GM23338 (cell line): ENCODE data around the gene SCP2.

Experiments used
- CREB1 ChIP-seq: fragments of 250-450 bp; sonication (Bioruptor Pico); IDR thresholded peaks from 2 replicates; pipeline ENCODE4 v1.5.0; 2020; ENCODE audit warnings: low read depth, mild to moderate bottlenecking, moderate library complexity
- CTCF ChIP-seq, 2 experiments: fragments of 200-600 bp in 1 of 2; sonication (generic) in 1 of 2; conservative IDR thresholded peaks; 2 replicates each; pipeline versions ENCODE4 v1.5.1 to v1.6.1; 2016 to 2017; ENCODE audit warnings: antibody characterized with exemption in 2 of 2, low read depth in 2 of 2, mild to moderate bottlenecking in 2 of 2, moderate library complexity in 1 of 2
- ETS1 ChIP-seq: IDR thresholded peaks from 2 replicates; pipeline ENCODE4 v1.6.1; 2016; ENCODE audit warnings: antibody characterized with exemption
- EZH2 ChIP-seq: fragments of 200-600 bp; sonication (generic); IDR thresholded peaks from one replicate; pipeline ENCODE4 v1.8.0; 2017; ENCODE audit warnings: antibody characterized with exemption, mild to moderate bottlenecking, low read depth; ENCODE audit not compliant: unreplicated experiment
- EZH2phosphoT487 ChIP-seq: fragments of 200-600 bp; sonication (generic); IDR thresholded peaks from one replicate; pipeline ENCODE4 v1.8.1; 2018; ENCODE audit warnings: antibody characterized with exemption; ENCODE audit not compliant: unreplicated experiment
- JUNB ChIP-seq: IDR thresholded peaks from one replicate; pipeline ENCODE4 v1.6.1; 2016; ENCODE audit warnings: antibody characterized with exemption; ENCODE audit not compliant: unreplicated experiment
- NANOG ChIP-seq: IDR thresholded peaks from 2 replicates; pipeline ENCODE4 v1.6.1; 2016; ENCODE audit warnings: antibody characterized with exemption, borderline replicate concordance
- POLR2AphosphoS5 ChIP-seq: IDR thresholded peaks from 2 replicates; pipeline ENCODE4 v1.6.1; 2016; ENCODE audit warnings: antibody characterized with exemption, low read depth
- REST ChIP-seq: IDR thresholded peaks from one replicate; pipeline ENCODE4 v1.6.1; 2018; ENCODE audit warnings: antibody characterized with exemption; ENCODE audit not compliant: unreplicated experiment
- STAT1 ChIP-seq: IDR thresholded peaks from one replicate; pipeline ENCODE4 v1.6.1; 2016; ENCODE audit warnings: antibody characterized with exemption; ENCODE audit not compliant: unreplicated experiment
- ZNF331 ChIP-seq: fragments of 250-450 bp; sonication (Bioruptor Pico); IDR thresholded peaks from 2 replicates; pipeline ENCODE4 v1.5.0; 2020; ENCODE audit warnings: low read depth, mild to moderate bottlenecking, moderate library complexity
- ZNF462 ChIP-seq: fragments of 250-450 bp; sonication (Bioruptor Pico); IDR thresholded peaks from 2 replicates; pipeline ENCODE4 v1.5.0; 2020; ENCODE audit warnings: mild to moderate bottlenecking, moderate library complexity

GRCh38 chr1:52920791-52921291 lies 6.2 kb upstream of the SCP2 start:
- TF ChIP-seq CTCF (conservative IDR thresholded peaks at IDR 0.05; ENCODE audit: low read depth in 2 of 2): no peak
- no peak for TF ChIP-seq POLR2AphosphoS5
- no peak for TF ChIP-seq REST
- peak; percentile 14 for TF ChIP-seq EZH2
- TF ChIP-seq EZH2phosphoT487: no peak
- no peak for TF ChIP-seq ETS1
- no peak for TF ChIP-seq ZNF331
- no peak for TF ChIP-seq CREB1
- no peak for TF ChIP-seq JUNB
- TF ChIP-seq STAT1: no peak
- TF ChIP-seq NANOG: no peak
- TF ChIP-seq ZNF462 (CRISPR knock-in tag): no peak
